GM12873 (cell line): ENCODE data around the gene GPR45.

Experiments
- TF ChIP-seq, protein P1 (sequence below): IDR thresholded peaks from 2 replicates; pipeline ENCODE4 v1.5.1; 2012; ENCODE audit warnings: low read depth, mild to moderate bottlenecking, moderate library complexity, low read length, control low read depth; ENCODE audit not compliant: insufficient read depth; ENCODE audit errors: missing control alignments

Gene GPR45

DNA sequence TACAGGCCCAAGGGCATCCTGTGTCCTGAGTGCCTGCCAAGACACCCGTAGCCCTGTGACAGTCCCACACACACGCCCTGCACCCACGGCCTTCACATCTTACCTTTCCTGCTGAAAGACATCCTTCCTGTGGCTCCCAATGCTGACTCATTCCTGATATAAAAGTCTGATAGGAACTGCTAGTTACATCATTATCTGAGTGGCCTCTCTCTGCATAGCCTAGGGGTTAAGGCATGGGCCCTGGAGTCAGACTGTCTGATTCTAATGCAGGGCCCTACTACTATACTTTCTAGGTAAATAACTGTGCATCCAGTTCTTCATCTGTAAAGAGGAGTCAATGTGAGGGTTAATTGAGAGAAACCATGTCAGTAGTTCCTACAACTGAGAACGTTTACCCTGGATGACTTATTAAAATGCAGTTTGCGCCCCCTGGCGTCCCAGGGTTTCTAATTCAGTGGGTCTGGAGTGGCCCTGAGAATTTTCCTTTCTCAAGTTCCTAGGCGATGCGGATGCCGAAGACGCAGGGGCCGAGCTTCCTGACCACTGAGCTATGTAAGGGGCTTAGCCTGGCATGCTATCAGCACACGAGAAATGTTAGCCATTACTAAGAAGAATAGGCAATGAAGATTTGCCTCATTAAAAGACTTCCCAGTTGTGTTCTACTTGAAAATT is 6.0 kb upstream of the GPR45 start:
- TF ChIP-seq, protein P1, sequence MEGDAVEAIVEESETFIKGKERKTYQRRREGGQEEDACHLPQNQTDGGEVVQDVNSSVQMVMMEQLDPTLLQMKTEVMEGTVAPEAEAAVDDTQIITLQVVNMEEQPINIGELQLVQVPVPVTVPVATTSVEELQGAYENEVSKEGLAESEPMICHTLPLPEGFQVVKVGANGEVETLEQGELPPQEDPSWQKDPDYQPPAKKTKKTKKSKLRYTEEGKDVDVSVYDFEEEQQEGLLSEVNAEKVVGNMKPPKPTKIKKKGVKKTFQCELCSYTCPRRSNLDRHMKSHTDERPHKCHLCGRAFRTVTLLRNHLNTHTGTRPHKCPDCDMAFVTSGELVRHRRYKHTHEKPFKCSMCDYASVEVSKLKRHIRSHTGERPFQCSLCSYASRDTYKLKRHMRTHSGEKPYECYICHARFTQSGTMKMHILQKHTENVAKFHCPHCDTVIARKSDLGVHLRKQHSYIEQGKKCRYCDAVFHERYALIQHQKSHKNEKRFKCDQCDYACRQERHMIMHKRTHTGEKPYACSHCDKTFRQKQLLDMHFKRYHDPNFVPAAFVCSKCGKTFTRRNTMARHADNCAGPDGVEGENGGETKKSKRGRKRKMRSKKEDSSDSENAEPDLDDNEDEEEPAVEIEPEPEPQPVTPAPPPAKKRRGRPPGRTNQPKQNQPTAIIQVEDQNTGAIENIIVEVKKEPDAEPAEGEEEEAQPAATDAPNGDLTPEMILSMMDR = peak; percentile 73

DNA sequence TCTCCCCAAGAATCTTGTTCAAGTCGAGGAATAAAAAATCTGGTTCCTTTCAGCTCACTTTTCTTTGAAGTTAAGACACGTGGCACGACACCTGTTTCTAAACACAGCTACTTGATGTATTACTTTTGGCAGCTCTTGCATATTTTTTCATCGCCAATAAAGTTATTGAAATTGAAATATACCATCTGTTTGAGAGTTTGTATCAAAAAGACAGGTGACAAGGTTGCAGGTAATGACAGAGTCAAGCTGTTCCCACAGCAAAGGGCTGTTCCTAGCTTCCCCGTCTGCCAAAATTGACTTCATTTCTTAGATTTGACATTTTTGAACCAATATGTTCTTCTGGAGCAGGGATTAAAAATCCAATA is 5.5 kb upstream of the GPR45 start:
- TF ChIP-seq, protein P1 = no peak

DNA sequence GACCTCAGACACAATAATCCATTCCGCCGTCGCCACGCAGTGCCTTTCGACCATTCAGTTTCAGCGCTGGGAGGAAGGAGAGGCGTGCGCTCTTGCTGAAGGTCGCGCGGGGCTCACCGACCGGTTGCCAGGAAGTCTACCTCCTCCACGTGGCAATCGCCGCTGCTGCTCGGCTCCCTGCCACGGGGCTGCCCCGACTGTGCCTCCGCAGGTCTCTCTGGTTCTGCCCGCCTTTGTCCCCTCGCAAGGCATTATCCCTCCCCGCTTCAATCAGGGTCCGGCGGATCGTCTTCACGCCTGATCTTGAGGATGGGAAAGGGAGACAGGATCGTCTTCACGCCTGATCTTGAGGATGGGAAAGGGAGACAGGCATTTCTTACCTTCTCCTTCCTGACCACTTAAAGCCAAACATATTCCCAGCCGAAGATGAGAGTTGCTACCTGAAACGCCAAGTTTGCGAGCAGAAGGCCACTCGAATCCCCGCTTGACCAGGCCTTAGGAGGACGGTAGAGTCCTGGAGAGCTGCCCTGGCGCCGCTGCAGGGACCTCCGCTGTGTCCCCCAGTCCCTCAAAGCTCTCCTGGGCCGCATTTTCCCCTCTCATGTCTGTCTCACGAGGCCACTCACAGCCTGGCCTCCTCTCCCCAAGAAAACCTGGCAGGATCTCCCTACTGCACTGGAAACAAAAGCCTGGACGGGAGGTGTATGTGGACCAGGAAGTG is 4.3 kb upstream of the GPR45 start:
- TF ChIP-seq, protein P1 = no peak

DNA sequence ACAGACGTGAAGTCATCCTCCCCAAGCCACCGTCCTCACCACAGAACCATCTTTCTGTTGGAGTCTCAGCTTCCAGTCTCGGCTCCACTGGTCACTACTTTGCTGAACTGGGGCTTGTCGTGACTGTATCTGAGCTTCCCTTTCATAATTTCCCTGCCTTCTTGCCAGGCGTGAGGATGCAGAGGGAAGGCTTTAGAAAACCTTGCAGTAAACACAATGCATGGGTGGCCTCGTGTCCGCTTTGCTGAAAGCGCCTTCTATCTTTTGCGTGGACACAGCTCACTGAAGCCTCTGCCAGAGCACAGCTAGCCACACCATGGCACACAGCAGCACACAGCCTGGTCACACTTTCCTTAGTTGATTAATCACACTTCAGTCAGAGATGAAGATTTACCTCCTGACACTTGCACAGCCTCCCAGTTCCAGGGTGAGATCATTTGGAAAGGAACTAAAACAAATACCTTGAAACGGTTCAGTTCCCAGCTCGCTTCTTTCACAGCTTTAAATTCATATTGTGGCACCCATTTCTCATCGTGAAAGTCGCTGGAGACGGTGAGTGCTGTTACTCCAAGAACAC is 2.8 kb upstream of the GPR45 start:
- TF ChIP-seq, protein P1 = no peak

DNA sequence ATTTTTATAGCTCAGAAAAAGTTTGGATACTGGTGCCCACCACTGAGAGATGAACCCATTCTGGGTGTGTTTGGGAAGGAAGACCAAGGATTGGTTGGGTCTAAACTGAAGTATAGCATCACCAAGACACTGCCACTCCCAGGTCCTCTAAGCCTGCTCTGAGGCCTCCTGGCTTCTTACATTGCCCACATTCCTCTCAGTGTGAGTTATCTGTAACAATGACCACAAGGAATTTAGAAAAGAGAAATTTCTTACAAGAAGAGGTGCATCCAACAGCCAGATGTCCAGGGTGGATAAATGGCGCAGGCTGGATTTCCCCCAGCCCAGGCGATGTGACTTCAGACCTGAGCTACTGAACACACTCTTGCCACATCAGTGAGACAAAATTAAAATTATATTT is 1.6 kb upstream of the GPR45 start:
- TF ChIP-seq, protein P1 = no peak

DNA sequence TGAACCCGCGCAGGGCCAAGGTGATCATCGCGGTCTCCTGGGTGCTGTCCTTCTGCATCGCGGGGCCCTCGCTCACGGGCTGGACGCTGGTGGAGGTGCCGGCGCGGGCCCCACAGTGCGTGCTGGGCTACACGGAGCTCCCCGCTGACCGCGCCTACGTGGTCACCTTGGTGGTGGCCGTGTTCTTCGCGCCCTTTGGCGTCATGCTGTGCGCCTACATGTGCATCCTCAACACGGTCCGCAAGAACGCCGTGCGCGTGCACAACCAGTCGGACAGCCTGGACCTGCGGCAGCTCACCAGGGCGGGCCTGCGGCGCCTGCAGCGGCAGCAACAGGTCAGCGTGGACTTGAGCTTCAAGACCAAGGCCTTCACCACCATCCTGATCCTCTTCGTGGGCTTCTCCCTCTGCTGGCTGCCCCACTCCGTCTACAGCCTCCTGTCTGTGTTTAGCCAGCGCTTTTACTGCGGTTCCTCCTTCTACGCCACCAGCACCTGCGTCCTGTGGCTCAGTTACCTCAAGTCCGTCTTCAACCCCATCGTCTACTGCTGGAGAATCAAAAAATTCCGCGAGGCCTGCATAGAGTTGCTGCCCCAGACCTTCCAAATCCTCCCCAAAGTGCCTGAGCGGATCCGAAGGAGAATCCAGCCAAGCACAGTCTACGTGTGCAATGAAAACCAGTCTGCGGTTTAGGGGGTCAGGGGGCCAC is 897 bp downstream of the GPR45 start:
- TF ChIP-seq, protein P1 = no peak

DNA sequence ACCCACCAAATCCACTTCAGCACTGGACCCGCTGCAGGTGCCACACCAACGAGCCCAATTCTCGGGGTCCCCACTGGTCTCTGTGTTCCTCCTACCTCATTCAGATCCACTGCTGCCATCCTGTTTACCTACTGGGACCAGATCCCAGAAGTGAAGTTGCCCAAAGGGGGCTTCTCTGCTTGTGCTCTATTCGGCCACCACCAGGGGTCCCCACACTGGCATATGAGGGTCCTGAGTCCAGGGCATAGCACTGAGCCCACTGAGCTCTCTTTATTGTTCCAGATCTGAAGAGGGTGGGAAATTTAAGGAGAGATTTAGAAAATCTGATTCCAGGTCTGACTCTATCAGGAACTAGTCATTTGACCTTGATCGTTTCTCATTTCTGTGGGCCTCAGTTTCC is 2.4 kb downstream of the GPR45 start:
- TF ChIP-seq, protein P1 = peak; percentile 32
